Amniotic epithelial cell (primary cell): ENCODE data around the gene TRIM66.

Experiments
- DNase-seq: peaks from one replicate; pipeline ENCODE4 v3.0.0-alpha.2; 2010; ENCODE audit warnings: low read depth

Gene TRIM66

GRCh38 chr11:8714622-8715225 lies 32.3 kb upstream of the TRIM66 start:
- no peak for DNase-seq

- no peak for DNase-seq
Observed at GRCh38 chr11:8713760-8714454, 31.4 kb upstream of the TRIM66 start.

- no peak for DNase-seq
Observed at GRCh38 chr11:8712506-8712905, 30.0 kb upstream of the TRIM66 start.

- DNase-seq: no peak
Observed at GRCh38 chr11:8711895-8712442, 29.5 kb upstream of the TRIM66 start.

GRCh38 chr11:8709777-8710176 lies 27.3 kb upstream of the TRIM66 start:
- no peak for DNase-seq

GRCh38 chr11:8709002-8709672 lies 26.7 kb upstream of the TRIM66 start:
- DNase-seq: peak; percentile 51

GRCh38 chr11:8707541-8708191 lies 25.2 kb upstream of the TRIM66 start:
- DNase-seq: no peak

GRCh38 chr11:8706673-8707432 lies 24.4 kb upstream of the TRIM66 start:
- no peak for DNase-seq

GRCh38 chr11:8705146-8705545 lies 22.7 kb upstream of the TRIM66 start:
- DNase-seq: no peak

- no peak for DNase-seq
Observed at GRCh38 chr11:8704136-8704535, 21.7 kb upstream of the TRIM66 start.

- DNase-seq: no peak
Observed at GRCh38 chr11:8702598-8702915, 20.1 kb upstream of the TRIM66 start.

GRCh38 chr11:8701891-8702597 lies 19.6 kb upstream of the TRIM66 start:
- no peak for DNase-seq

- peak; percentile 51 for DNase-seq
Observed at GRCh38 chr11:8699903-8700302, 17.4 kb upstream of the TRIM66 start.

GRCh38 chr11:8698917-8699441 lies 16.5 kb upstream of the TRIM66 start:
- DNase-seq: no peak

- DNase-seq: no peak
Observed at GRCh38 chr11:8698379-8698851, 15.9 kb upstream of the TRIM66 start.

- no peak for DNase-seq
Observed at GRCh38 chr11:8697054-8697453, 14.6 kb upstream of the TRIM66 start.

GRCh38 chr11:8694137-8694536 lies 11.7 kb upstream of the TRIM66 start:
- DNase-seq: no peak

- no peak for DNase-seq
Observed at GRCh38 chr11:8693555-8693954, 11.1 kb upstream of the TRIM66 start.

- peak; percentile 37 for DNase-seq
Observed at GRCh38 chr11:8693010-8693551, 10.6 kb upstream of the TRIM66 start.

GRCh38 chr11:8692417-8692816 lies 10.0 kb upstream of the TRIM66 start:
- DNase-seq: no peak

GRCh38 chr11:8691601-8692000 lies 9.1 kb upstream of the TRIM66 start:
- no peak for DNase-seq
